Activated T-helper 1 cell treated with anti-CD3 and anti-CD28 coated beads, Interleukin-2, amount 50 U/mL, for 16 hours (primary cell): ENCODE measurements around the gene MIPOL1.
"Not testable (repeated sequence)": the region's sequence is repeated elsewhere in the genome, so short reads cannot be mapped to it uniquely, and the experiment has no call there.

Experiments
- DNase-seq, 2 donors: peaks; one replicate each; pipeline ENCODE4 v3.0.0-alpha.2; 2020; ENCODE audit warnings: low read depth in 1 of 2, low spot score in 1 of 2

The MIPOL1 gene

DNA sequence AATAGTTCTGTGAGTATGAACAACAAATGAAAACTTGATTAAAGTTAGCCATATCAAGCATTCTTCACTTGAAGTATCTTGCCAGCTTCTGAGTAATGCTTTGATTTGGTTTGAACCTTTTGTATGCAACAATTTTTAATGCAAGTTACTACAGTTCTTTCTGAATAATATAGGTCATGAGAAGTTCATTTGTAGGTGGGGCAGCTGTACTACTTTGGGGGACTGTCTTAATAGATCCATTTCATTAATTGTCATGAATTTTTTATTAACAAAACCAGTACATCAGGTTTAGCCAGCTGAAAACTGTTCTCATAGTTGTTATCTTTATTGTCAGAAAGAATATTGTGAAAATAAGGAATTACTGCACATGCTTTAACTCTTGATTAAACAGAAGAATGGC is 254.6 kb downstream of the MIPOL1 start:
- no peak for DNase-seq

DNA sequence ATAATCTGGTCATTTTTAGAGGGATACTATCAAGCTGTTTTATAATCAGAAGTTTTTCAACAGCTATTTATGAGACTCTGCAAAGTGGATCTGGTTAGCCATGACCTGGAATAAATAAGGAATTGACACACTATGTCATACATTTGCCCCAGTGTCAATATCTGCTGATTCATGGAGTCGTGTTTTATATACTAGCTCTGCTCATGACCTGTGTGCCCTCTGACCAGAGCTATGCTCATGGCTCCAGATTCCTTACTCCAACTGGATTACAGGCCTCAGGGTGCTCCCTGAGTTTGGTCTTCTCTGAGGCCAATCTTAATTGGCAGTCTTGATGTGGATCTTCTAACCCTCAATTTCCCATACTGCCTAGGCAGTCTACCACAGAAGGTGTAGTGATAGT is 256.2 kb downstream of the MIPOL1 start:
- DNase-seq: no peak

DNA sequence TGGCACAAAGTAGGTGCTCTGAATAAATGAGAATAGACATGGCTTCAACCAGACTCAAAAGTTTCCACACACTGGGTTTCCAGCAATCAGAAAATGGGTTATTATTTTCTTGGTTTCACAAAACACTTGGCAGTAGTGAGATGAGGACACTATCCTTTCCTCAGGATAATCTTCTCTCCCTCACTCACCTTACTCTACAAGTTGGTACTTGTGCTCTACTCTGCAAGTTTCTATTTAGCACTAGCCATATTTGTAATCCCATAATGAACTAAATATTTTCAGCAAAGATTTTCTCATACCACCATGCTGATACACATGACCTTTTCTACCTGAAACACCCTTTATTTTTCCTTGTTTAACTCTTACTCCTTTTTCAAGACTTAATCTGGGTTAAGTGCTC is 259.6 kb downstream of the MIPOL1 start:
- DNase-seq: no peak

- not testable (repeated sequence) for DNase-seq
These were observed 264.7 kb downstream of the MIPOL1 start for GRCh38 chr14:37462426-37462825.

GRCh38 chr14:37464192-37464858 is 266.6 kb downstream of the MIPOL1 start:
- no peak for DNase-seq

DNA sequence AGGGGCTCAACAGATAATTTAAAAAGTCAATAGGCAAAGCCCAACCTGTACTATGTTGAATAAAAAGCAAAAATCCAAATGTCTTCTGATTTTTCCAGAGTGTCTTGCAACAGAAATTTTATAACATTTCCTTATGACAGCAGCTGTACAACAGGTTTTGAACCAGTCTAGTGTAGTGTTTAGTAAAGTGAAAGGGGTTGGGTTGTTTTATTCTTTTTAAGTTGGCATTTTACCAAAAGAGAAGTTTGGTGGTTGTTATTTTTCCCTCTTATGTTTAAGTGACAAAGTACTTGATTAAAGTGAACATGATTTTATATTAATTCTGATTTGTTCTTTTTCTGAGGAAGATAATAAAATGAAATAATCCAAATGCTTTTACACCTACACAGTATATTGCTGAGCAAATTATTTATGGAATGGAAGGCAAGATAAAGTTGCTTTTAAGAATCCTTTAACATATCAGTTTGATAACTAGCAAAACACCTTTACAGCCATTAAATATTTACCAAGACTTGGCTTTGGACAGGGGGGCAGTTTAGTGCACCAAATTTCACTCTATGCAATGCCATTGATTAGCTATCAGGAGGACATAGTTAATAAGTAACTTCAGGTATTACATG is 268.4 kb downstream of the MIPOL1 start:
- no peak for DNase-seq

- DNase-seq: no peak
These were observed 268.9 kb downstream of the MIPOL1 start for GRCh38 chr14:37466623-37467088.

DNA sequence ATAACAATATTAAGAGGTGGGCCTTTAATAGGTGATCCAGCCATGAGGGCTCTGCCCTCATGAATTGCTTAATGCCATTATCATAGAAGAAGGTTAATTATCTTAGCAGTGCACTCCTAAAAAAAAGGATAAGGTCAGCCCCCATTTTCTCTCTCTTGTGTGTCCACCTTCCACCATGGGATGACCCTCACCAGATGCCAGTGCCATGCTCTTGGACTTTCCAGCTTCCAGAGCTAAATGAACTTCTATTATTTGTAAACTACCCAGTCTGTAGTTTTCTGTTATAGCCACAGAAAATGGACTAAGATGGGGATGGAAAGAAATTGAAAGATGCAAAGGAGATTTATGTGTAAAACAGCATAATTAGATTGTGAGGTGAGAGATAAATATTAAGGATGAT is 271.9 kb downstream of the MIPOL1 start:
- no peak for DNase-seq

DNA sequence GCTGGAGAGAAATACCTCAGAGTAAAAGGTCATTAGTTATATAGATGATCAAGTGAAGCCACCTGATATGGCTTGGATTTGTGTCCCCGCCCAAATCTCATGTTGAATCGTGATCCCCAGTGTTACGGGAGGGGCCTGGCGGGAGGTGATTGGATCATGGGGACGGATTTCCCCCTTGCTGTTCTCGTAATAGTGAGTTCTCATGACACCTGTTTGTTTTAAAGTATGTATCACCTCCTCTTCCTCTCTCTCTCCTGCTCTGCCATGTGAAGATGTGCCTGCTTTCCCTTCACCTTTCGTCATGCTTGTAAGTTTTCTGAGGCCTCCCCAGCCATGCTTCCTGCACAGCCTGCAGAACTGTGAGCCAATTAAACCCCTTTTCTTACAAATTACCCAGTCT is 272.5 kb downstream of the MIPOL1 start:
- no peak for DNase-seq

- no peak for DNase-seq
These were observed 275.2 kb downstream of the MIPOL1 start for GRCh38 chr14:37472906-37473305.

DNA sequence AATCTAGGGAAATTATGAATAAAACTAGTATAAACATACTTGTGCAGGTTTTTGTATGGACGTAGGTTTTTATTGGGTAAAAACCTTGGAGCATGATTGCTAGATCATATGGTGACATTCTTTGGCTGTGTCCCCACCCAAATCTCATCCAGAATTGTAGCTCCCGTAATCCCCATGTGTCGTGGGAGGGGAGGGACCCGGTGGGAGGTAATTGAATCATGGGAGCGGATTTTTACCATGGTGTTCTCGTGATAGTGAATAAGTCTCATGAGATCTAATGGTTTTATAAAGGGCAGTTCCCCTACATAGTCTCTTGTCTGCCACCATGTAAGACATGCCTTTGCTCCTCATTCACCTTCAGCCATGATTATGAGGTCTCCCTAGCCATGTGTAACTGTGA is 276.5 kb downstream of the MIPOL1 start:
- DNase-seq: no peak

- no peak for DNase-seq
These were observed 282.9 kb downstream of the MIPOL1 start for GRCh38 chr14:37480446-37481290.

GRCh38 chr14:37482428-37482827 is 284.7 kb downstream of the MIPOL1 start:
- DNase-seq: no peak

GRCh38 chr14:37483672-37484071 is 285.9 kb downstream of the MIPOL1 start:
- DNase-seq: no peak

GRCh38 chr14:37490607-37491006 is 292.9 kb downstream of the MIPOL1 start:
- no peak for DNase-seq

DNA sequence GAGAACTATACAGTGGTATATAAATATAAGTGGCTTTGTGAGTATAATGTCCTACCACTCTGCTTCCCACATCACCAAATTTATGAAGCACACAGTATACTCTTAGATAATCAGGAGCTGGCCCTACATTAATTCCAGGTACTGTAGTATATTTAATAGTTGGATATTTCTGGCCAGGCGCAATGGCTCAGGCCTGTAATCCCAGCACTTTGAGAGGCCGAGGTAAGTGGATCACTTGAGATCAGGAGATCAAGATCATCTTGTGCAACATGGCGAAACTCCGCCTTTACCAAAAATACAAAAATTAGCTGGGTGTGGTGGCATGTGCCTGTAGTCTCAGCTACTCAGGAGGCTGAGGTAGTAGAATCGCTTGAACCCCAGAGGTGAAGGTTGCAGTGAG is 293.3 kb downstream of the MIPOL1 start:
- DNase-seq: no peak

DNA sequence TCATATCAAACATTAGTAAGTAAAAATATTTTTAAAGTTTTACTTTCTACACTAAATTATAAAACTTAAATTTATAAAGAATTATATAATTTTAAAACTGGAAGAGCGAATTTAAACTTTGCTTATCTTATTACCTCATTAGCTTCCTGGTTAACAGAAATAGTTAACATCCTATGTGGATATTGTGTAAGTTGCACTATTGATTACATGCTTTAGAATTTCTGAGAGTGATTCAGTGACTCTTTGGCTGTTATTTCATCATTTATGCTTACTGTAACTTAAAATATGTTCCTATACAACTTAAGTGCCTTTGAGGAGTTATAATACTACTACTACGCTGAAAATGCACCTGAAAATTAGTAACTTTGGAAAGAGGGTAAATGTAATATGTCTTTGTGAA is 295.9 kb downstream of the MIPOL1 start:
- no peak for DNase-seq

DNA sequence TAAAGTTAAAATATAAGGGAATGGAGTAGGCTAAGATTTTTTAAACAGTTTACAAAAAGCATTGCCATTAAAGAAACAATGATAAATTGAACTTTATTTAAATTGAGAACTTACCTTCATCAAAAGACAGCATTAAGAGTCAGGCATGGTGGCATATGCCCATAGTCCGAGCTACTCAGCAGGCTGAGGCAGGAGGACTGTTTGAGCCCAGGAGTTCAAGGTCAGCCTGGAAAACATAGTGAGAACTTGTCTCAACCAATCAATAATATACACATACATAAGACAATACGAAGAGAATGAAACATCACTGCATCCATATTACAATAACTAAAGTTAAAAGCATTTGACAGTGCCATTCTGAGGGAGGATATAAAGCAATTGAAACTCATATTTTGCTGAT is 299.7 kb downstream of the MIPOL1 start:
- DNase-seq: no peak

- DNase-seq: no peak
These were observed 304.1 kb downstream of the MIPOL1 start for GRCh38 chr14:37501877-37502276.

- no peak for DNase-seq
These were observed 310.8 kb downstream of the MIPOL1 start for GRCh38 chr14:37508503-37508902.

DNA sequence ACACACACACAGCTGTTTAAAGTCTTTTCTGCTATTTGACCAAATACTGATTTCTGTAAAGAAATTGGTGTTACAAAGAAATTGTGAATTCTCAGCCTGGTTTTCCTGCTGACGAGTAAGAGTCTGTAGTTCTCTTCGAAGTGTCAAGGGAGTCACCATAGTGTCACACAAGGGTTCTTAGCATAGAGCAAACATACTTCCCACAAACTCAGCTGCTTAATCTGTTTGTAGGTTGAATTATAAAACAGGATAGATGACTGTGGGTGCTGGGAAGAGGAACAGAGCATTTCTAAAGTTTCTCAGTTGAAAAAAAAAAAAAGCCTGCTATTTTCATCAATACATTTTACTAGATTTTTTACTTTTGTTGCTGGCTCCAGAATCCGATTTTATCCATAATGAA is 314.4 kb downstream of the MIPOL1 start:
- no peak for DNase-seq

DNA sequence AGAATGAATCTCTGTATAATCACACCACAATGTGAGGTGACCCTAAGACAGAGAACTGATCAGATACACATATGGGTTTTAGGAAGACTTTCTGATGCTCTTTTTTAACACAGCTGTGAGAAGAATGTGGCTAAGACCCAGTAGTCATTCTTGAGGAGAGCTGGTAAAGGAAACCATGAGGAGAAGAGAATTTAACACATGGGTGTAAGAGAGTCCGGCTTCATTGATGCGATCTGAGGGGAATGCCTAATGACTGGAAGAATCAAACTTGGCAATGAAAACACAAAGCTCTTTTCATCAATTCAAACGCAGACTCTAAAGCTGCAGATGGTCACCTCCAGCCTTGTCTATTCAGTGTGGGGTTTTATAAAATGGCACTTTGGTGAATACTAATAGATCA is 318.0 kb downstream of the MIPOL1 start:
- no peak for DNase-seq
